ENCODE data around the gene MYEOV. TPM values are rescaled to one million over a fixed set of nuclear protein-coding genes. Genes with fewer than 3 reads are reported as not detected.

The MYEOV gene
- polyA plus RNA-seq, 3 donors = 4.4 to 8.1 (median 5.1) TPM

Other genes with a start within 250 kb of the MYEOV start
- gene TPCN2, start 245.2 kb upstream of the MYEOV start, polyA plus RNA-seq (ENCODE audit: insufficient read length in 3 of 3) = 10 to 100 TPM; 13.4 to 21.5 (median 15.1) TPM
- 1 to 10 TPM in 1 of 3 donors, under 1 TPM in 2; 0.51 to 1.4 (median 0.60) TPM for gene SMIM38, start 138.2 kb upstream of the MYEOV start, polyA plus RNA-seq (ENCODE audit: insufficient read length in 3 of 3)
- under 1 TPM; 0.06 to 0.09 (median 0.08) TPM for gene LINC01488, start 187.5 kb downstream of the MYEOV start, polyA plus RNA-seq (ENCODE audit: insufficient read length in 3 of 3)